ENCODE data around the gene ATP9A.

Gene ATP9A

DNA sequence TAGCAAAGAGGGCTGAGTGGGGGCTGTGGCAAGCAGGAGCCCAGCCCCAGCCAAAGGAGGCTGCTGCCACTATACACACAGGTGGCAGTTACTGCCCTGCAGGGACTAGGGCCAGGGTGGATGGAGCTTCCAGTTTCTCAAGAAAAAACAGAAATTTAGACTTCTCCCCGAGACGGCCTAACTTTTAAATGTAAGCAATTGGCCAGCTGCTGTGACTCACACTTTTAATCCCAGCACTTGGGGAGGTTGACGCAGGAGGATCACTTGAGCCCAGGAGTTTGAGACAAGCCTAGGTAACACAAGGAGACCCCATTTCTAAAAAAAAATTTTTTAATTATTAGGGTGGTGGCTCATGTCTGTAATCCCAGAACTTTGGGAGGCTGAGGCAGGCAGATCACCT lies 127.4 kb downstream of the ATP9A start:
- Histone ChIP-seq H3K4ac (ENCODE audit: low read depth, low read length) (no peak overlapping the region), H3K4me1 (ENCODE audit: control insufficient read depth in 1 of 2, insufficient read depth in 2 of 2, low read length in 2 of 2) (no peaks in the 10 kb centered on the region), H2AFZ (ENCODE audit: insufficient read depth, low read length, poor library complexity) (no peak overlapping the region), H3K14ac (ENCODE audit: low read length) (no peak overlapping the region), H3K9me3 (ENCODE audit: insufficient read depth, low read depth, low read length) (no peaks in the 10 kb centered on the region), H2BK12ac (ENCODE audit: low read length) (no peak overlapping the region), H4K8ac (ENCODE audit: low read depth, low read length) (no peak overlapping the region), H2AK5ac (ENCODE audit: low read length) (no peak overlapping the region), H3K4me3 (ENCODE audit: low read depth, low read length) (no peak overlapping the region), H4K91ac (ENCODE audit: low read depth, low read length) (no peak overlapping the region), H3K36me3 (ENCODE audit: control insufficient read depth in 1 of 2, insufficient read depth in 2 of 2, low read length in 2 of 2) (no peaks in the 10 kb centered on the region), H4K12ac (ENCODE audit: low read depth, low read length) (no peak overlapping the region), H3K27ac (ENCODE audit: low read depth, low read length) (no peak overlapping the region), H3K79me1 (ENCODE audit: low read length) (no peaks in the 10 kb centered on the region), H3K9ac (ENCODE audit: low read length) (no peak overlapping the region), H2BK5ac (ENCODE audit: low read depth, low read length, poor library complexity) (no peak overlapping the region), H3K79me2 (ENCODE audit: control insufficient read depth, insufficient read depth, low read length, poor library complexity) (no peaks in the 10 kb centered on the region), H3K18ac (ENCODE audit: low read length) (no peak overlapping the region), H3K27me3 (ENCODE audit: insufficient read depth, low read length) (no peaks in the 10 kb centered on the region), H3K4me2 (ENCODE audit: low read length) (no peak overlapping the region), H2BK120ac (ENCODE audit: insufficient read depth, low read length, poor library complexity) (no peak overlapping the region), H3K23ac (ENCODE audit: low read length) (no peak overlapping the region)
- no peak for DNase-seq
- no CpG with 5 or more reads among the region's 3 CpGs for WGBS (ENCODE audit: extremely low coverage, insufficient coverage, insufficient read length)

GRCh38 chr20:51639206-51639832 lies 128.9 kb downstream of the ATP9A start:
- H3K18ac ChIP-seq (ENCODE audit: low read length) = no peak overlapping the region
- H3K4ac ChIP-seq (ENCODE audit: low read depth, low read length) = no peak overlapping the region
- no peak overlapping the region for H4K12ac ChIP-seq (ENCODE audit: low read depth, low read length)
- H3K9me3 ChIP-seq (ENCODE audit: insufficient read depth, low read depth, low read length) = no peaks in the 10 kb centered on the region
- no peak overlapping the region for H4K91ac ChIP-seq (ENCODE audit: low read depth, low read length)
- no peak overlapping the region for H2BK12ac ChIP-seq (ENCODE audit: low read length)
- H3K4me1 ChIP-seq (ENCODE audit: control insufficient read depth in 1 of 2, insufficient read depth in 2 of 2, low read length in 2 of 2) = no peaks in the 10 kb centered on the region
- H3K79me1 ChIP-seq (ENCODE audit: low read length) = no peaks in the 10 kb centered on the region
- no peak overlapping the region for H2BK120ac ChIP-seq (ENCODE audit: insufficient read depth, low read length, poor library complexity)
- H3K4me2 ChIP-seq (ENCODE audit: low read length) = no peak overlapping the region
- DNase-seq = peak; percentile 63 to 78
- WGBS (ENCODE audit: extremely low coverage, insufficient coverage, insufficient read length) = no CpG with 5 or more reads among the region's 12 CpGs
- H3K27ac ChIP-seq (ENCODE audit: low read depth, low read length) = no peak overlapping the region
- H2AFZ ChIP-seq (ENCODE audit: insufficient read depth, low read length, poor library complexity) = no peak overlapping the region
- H3K36me3 ChIP-seq (ENCODE audit: control insufficient read depth in 1 of 2, insufficient read depth in 2 of 2, low read length in 2 of 2) = no peaks in the 10 kb centered on the region
- no peak overlapping the region for H2BK5ac ChIP-seq (ENCODE audit: low read depth, low read length, poor library complexity)
- H3K14ac ChIP-seq (ENCODE audit: low read length) = no peak overlapping the region
- no peak overlapping the region for H3K23ac ChIP-seq (ENCODE audit: low read length)
- H4K8ac ChIP-seq (ENCODE audit: low read depth, low read length) = no peak overlapping the region
- H3K4me3 ChIP-seq (ENCODE audit: low read depth, low read length) = no peak overlapping the region
- H3K9ac ChIP-seq (ENCODE audit: low read length) = no peak overlapping the region
- no peaks in the 10 kb centered on the region for H3K27me3 ChIP-seq (ENCODE audit: insufficient read depth, low read length)
- no peak overlapping the region for H2AK5ac ChIP-seq (ENCODE audit: low read length)
- no peaks in the 10 kb centered on the region for H3K79me2 ChIP-seq (ENCODE audit: control insufficient read depth, insufficient read depth, low read length, poor library complexity)

- H3K4me1 ChIP-seq (ENCODE audit: control insufficient read depth in 1 of 2, insufficient read depth in 2 of 2, low read length in 2 of 2) = no peaks in the 10 kb centered on the region
- no peak overlapping the region for H4K91ac ChIP-seq (ENCODE audit: low read depth, low read length)
- H2BK120ac ChIP-seq (ENCODE audit: insufficient read depth, low read length, poor library complexity) = no peak overlapping the region
- no peaks in the 10 kb centered on the region for H3K79me1 ChIP-seq (ENCODE audit: low read length)
- H3K14ac ChIP-seq (ENCODE audit: low read length) = no peak overlapping the region
- no peak overlapping the region for H2AK5ac ChIP-seq (ENCODE audit: low read length)
- H3K27me3 ChIP-seq (ENCODE audit: insufficient read depth, low read length) = no peaks in the 10 kb centered on the region
- H3K9ac ChIP-seq (ENCODE audit: low read length) = no peak overlapping the region
- no peak overlapping the region for H3K27ac ChIP-seq (ENCODE audit: low read depth, low read length)
- no peak overlapping the region for H3K18ac ChIP-seq (ENCODE audit: low read length)
- no peak overlapping the region for H3K4ac ChIP-seq (ENCODE audit: low read depth, low read length)
- no peak overlapping the region for H3K4me2 ChIP-seq (ENCODE audit: low read length)
- H3K4me3 ChIP-seq (ENCODE audit: low read depth, low read length) = no peak overlapping the region
- H3K9me3 ChIP-seq (ENCODE audit: insufficient read depth, low read depth, low read length) = no peaks in the 10 kb centered on the region
- H3K36me3 ChIP-seq (ENCODE audit: control insufficient read depth in 1 of 2, insufficient read depth in 2 of 2, low read length in 2 of 2) = no peaks in the 10 kb centered on the region
- no peak overlapping the region for H2AFZ ChIP-seq (ENCODE audit: insufficient read depth, low read length, poor library complexity)
- no peak overlapping the region for H2BK12ac ChIP-seq (ENCODE audit: low read length)
- no peak overlapping the region for H2BK5ac ChIP-seq (ENCODE audit: low read depth, low read length, poor library complexity)
- DNase-seq = no peak
- H3K79me2 ChIP-seq (ENCODE audit: control insufficient read depth, insufficient read depth, low read length, poor library complexity) = no peaks in the 10 kb centered on the region
- H3K23ac ChIP-seq (ENCODE audit: low read length) = no peak overlapping the region
- H4K8ac ChIP-seq (ENCODE audit: low read depth, low read length) = no peak overlapping the region
- no peak overlapping the region for H4K12ac ChIP-seq (ENCODE audit: low read depth, low read length)
- WGBS (ENCODE audit: extremely low coverage, insufficient coverage, insufficient read length) = no CpG with 5 or more reads among the region's 8 CpGs
Observed at GRCh38 chr20:51637241-51637640, 130.9 kb downstream of the ATP9A start.

GRCh38 chr20:51636123-51636522 lies 132.1 kb downstream of the ATP9A start:
- Histone ChIP-seq H3K4me2 (ENCODE audit: low read length) (no peak overlapping the region), H3K9me3 (ENCODE audit: insufficient read depth, low read depth, low read length) (no peaks in the 10 kb centered on the region), H4K12ac (ENCODE audit: low read depth, low read length) (no peak overlapping the region), H3K79me2 (ENCODE audit: control insufficient read depth, insufficient read depth, low read length, poor library complexity) (no peaks in the 10 kb centered on the region), H3K14ac (ENCODE audit: low read length) (no peak overlapping the region), H3K4me1 (ENCODE audit: control insufficient read depth in 1 of 2, insufficient read depth in 2 of 2, low read length in 2 of 2) (no peaks in the 10 kb centered on the region), H4K8ac (ENCODE audit: low read depth, low read length) (no peak overlapping the region), H3K23ac (ENCODE audit: low read length) (no peak overlapping the region), H4K91ac (ENCODE audit: low read depth, low read length) (no peak overlapping the region), H3K79me1 (ENCODE audit: low read length) (no peaks in the 10 kb centered on the region), H3K27me3 (ENCODE audit: insufficient read depth, low read length) (no peaks in the 10 kb centered on the region), H2BK12ac (ENCODE audit: low read length) (no peak overlapping the region), H2BK5ac (ENCODE audit: low read depth, low read length, poor library complexity) (no peak overlapping the region), H3K9ac (ENCODE audit: low read length) (no peak overlapping the region), H2AFZ (ENCODE audit: insufficient read depth, low read length, poor library complexity) (no peak overlapping the region), H2BK120ac (ENCODE audit: insufficient read depth, low read length, poor library complexity) (no peak overlapping the region), H3K36me3 (ENCODE audit: control insufficient read depth in 1 of 2, insufficient read depth in 2 of 2, low read length in 2 of 2) (no peaks in the 10 kb centered on the region), H3K4ac (ENCODE audit: low read depth, low read length) (no peak overlapping the region), H3K27ac (ENCODE audit: low read depth, low read length) (no peak overlapping the region), H2AK5ac (ENCODE audit: low read length) (no peak overlapping the region), H3K18ac (ENCODE audit: low read length) (no peak overlapping the region), H3K4me3 (ENCODE audit: low read depth, low read length) (no peak overlapping the region)
- no CpG with 5 or more reads among the region's 8 CpGs for WGBS (ENCODE audit: extremely low coverage, insufficient coverage, insufficient read length)
- no peak for DNase-seq
